ENCODE results near the gene SLC25A21. TPM values are rescaled to one million over a fixed set of nuclear protein-coding genes. Genes with fewer than 3 reads are reported as not detected.

Gene SLC25A21
- total RNA-seq, 1 experiment from 2014 or later: 7.1 TPM

- Histone ChIP-seq H2BK20ac (ENCODE audit: low read depth, low read length, poor library complexity, severe bottlenecking) (no peak overlapping the region), H3K9ac (ENCODE audit: extremely low read depth, insufficient read length, low read length) (no peak overlapping the region), H3K18ac (ENCODE audit: insufficient read length, low read depth, low read length) (no peak overlapping the region), H3K23me2 (ENCODE audit: insufficient read length, low read depth, low read length, poor library complexity, severe bottlenecking) (no peaks in the 10 kb centered on the region), H3K9me3 (ENCODE audit: control insufficient read depth, low read depth, low read length) (no peaks in the 10 kb centered on the region), H3K56ac (ENCODE audit: insufficient read length, low read depth, low read length) (no peak overlapping the region), H4K20me1 (ENCODE audit: control insufficient read depth, insufficient read depth, insufficient read length) (no peaks in the 10 kb centered on the region), H3K79me1 (ENCODE audit: insufficient read depth, low read depth, low read length, poor library complexity, severe bottlenecking) (no peaks in the 10 kb centered on the region), H2BK12ac (ENCODE audit: insufficient read length, low read depth, low read length) (no peak overlapping the region), H4K5ac (ENCODE audit: insufficient read length, low read depth, low read length) (no peak overlapping the region), H3K4ac (ENCODE audit: low read depth, low read length) (no peak overlapping the region), H3K27ac (ENCODE audit: insufficient read length, low read depth, low read length) (no peak overlapping the region), H2AFZ (ENCODE audit: low read length) (no peak overlapping the region), H3K4me2 (ENCODE audit: insufficient read depth, insufficient read length, low read length) (no peak overlapping the region), H3T11ph (ENCODE audit: low read length) (no peak overlapping the region), H3K14ac (ENCODE audit: insufficient read depth, low read length) (no peak overlapping the region), H3K79me2 (ENCODE audit: insufficient read depth, low read length) (no peaks in the 10 kb centered on the region), H2BK5ac (ENCODE audit: insufficient read length, low read length) (no peak overlapping the region), H2AK5ac (ENCODE audit: insufficient read length, low read length) (no peak overlapping the region), H3K4me1 (ENCODE audit: insufficient read depth, low read length) (no peaks in the 10 kb centered on the region; the same call in none of the 2 replicates), H3K23ac (ENCODE audit: insufficient read length, low read depth, low read length) (no peak overlapping the region), H3K27me3 (ENCODE audit: insufficient read depth, low read length) (no peaks in the 10 kb centered on the region), H2BK15ac (ENCODE audit: low read depth, low read length) (no peak overlapping the region), H4K8ac (replicated peaks; ENCODE audit: insufficient read length, low read depth, low read length) (no peak overlapping the region), H4K91ac (ENCODE audit: insufficient read length, low read depth, low read length) (no peak overlapping the region), H2BK120ac (ENCODE audit: low read depth, low read length, poor library complexity, severe bottlenecking) (no peak overlapping the region)
- H3K36me3 Mint-ChIP-seq (ENCODE audit: insufficient read depth in 1 of 3, low read depth in 3 of 3): no peaks in the 10 kb centered on the region
- DNase-seq: no peak
- H3K9me3 Mint-ChIP-seq: no peaks in the 10 kb centered on the region
- H3K4me3 Mint-ChIP-seq: no peak overlapping the region
- H3K4me1 Mint-ChIP-seq: peaks cover 28 to 32% of the 10 kb centered on the region in 2 experiments
- TF ChIP-seq CTCF (conservative IDR thresholded peaks at IDR 0.05): no peak
- peaks cover 7% of the 10 kb centered on the region for H3K27me3 Mint-ChIP-seq (ENCODE audit: low read depth)
- no CpG with 5 or more reads among the region's 4 CpGs for WGBS (ENCODE audit: extremely low coverage, insufficient read length, low lambda C conversion rate)
- peak overlapping the region in 1 of 3 experiments; percentile 41; a peak in 1 of 7 replicates for H3K27ac Mint-ChIP-seq
Measured at GRCh38 chr14:36682338-36682737, 490.1 kb downstream of the SLC25A21 start.

Measured in H9 (cell line).